ENCODE data around the gene ZBTB16. TPM values are rescaled to one million over a fixed set of nuclear protein-coding genes. Genes with fewer than 3 reads are reported as not detected.

ZBTB16 gene
- polyA plus RNA-seq, 1 donor = 0.93 TPM

DNA sequence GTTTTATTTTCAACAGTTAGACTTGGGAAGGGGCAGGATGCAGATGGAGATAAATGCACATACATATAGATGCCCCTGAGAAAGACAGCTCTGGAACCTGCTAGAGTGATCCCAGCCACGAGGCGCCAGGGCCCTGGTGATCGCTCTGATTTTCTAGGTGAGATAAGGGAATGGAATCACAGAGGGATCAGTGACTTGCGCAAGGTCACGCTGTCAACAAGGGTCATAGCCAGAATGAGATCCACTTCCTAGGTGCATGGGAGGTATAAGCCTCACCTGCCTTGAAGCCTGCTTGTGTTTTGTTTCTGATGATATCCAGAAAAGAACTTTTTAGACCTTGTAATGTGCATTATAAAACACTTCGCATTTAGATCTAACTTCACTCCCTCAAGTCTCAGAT, 47.5 kb downstream of the ZBTB16 start:
- DNase-seq = no peak

DNA sequence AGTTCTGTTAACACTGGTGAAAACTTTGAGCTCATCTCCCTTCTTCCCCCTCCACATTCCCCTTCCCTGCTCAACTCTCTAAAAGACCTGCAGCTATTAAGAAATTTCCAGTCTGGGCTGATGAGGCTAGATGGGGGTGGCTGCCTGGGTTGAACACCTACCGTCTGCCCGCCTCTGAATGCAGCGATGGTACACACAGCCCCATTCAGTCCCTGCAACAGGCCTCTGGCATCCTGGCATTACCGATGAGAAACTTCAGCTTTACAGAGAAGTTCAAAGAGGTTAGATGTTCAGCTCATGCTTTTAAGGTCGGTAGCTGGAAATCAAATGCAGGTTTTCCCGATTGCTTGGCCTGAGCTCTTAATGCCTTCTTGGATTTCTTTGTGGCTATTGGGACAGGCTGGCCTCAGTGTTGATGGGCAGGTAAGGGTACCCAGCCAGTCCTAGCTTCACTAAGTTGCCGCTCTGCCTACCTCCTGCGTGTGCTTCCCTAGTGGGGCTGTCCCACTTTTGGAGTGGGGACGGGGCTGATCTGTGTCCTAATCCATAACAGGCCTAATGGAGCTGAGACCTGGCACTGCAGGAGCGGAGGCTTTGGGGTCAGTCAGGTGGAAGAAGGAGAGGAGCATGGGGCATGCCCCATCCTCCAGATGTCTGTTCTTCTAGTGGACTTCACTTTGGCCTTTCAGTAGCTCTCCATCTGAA, 49.1 kb downstream of the ZBTB16 start:
- DNase-seq = no peak

GRCh38 chr11:114109206-114110090, 49.9 kb downstream of the ZBTB16 start:
- no peak for DNase-seq

- DNase-seq = no peak
These were observed 50.6 kb downstream of the ZBTB16 start for GRCh38 chr11:114110123-114110522.

GRCh38 chr11:114110952-114111947, 51.7 kb downstream of the ZBTB16 start:
- no peak for DNase-seq

GRCh38 chr11:114115451-114115928, 56.0 kb downstream of the ZBTB16 start:
- no peak for DNase-seq

- DNase-seq = no peak
These were observed 56.8 kb downstream of the ZBTB16 start for GRCh38 chr11:114116357-114116756.

GRCh38 chr11:114116800-114117199, 57.3 kb downstream of the ZBTB16 start:
- no peak for DNase-seq

GRCh38 chr11:114120606-114121005, 61.1 kb downstream of the ZBTB16 start:
- DNase-seq = no peak

DNA sequence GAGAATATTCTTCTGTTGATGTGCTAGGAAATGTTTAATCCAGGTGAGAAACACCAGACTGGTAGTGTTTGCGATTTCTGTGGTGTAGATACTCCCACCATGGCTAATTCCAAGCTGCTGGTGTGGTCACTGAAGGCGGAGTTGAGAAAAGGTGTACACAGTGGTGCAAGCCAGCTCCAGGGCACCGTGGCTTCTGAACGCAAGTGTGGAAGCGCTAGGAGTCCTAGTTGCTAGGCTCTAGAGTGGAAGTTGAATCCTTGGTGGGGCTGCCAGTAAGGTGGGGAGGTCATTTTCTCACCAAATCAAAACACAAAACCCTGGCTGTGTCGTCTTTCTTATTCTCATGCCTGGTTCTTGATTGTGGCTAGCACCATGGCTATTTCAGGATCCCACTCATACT, 61.6 kb downstream of the ZBTB16 start:
- DNase-seq = no peak

DNA sequence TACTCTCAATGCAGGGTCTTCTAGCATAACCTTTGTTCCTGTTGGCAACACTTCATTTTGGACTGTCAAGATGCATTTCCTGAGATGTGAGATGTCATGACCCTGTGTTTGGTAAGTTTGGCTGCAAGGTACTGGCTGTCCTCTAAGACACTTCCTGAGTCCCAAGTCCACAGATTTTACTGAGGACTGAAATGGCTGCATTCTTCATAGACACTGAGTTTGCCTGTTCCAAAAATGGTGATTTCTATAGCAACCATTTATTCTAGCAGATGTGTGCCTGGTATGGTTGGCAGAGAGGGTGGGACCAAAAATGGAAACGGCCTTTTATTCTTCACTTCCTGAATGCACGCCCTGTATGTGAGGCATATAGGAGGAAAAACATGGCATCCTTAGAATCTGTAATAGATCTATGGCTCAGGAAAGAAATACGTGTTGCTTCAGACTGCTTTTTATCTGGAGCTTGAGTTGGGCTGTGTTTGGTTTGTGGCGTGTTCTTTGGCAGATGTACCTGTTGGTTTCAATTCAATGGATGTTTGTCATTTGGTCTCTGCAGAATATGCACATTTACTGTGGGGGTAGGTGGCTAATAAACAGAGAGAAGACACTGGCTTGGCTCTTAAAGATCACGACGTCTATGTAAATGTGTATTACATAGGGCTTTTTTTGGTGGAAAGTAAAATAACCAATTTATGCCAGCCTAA, 62.4 kb downstream of the ZBTB16 start:
- DNase-seq = no peak

- no peak for DNase-seq
These were observed 63.2 kb downstream of the ZBTB16 start for GRCh38 chr11:114122686-114123085.

DNA sequence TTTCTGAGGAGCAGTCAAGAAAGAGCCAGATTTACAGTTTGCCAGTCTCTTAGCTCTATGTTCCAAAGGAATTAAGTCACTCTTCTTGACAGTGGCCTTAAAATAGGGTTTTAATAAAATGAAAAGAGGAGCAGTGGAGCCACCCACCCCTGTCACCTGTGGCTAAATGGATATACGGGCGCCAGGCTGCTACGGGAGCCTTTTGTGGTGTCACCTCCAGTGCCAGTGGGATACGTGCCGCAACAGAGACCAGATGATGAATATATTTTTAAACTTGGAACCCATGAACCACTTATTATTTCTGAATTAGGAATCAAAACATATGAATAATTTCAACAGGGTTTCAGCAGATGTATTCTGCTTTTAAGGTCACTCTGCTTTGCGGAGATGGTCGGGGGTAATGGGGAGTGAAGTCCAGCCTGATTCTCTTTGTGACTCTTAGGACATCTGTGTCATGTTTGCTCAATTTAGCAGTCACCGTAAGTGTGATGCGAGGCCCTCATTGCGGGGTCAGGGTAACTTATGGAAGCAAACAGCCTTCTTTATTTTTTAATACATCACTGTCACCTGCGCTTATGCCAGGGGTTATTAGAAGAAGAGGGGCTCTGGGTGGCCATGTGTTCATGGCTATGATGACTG, 64.3 kb downstream of the ZBTB16 start:
- DNase-seq = no peak

DNA sequence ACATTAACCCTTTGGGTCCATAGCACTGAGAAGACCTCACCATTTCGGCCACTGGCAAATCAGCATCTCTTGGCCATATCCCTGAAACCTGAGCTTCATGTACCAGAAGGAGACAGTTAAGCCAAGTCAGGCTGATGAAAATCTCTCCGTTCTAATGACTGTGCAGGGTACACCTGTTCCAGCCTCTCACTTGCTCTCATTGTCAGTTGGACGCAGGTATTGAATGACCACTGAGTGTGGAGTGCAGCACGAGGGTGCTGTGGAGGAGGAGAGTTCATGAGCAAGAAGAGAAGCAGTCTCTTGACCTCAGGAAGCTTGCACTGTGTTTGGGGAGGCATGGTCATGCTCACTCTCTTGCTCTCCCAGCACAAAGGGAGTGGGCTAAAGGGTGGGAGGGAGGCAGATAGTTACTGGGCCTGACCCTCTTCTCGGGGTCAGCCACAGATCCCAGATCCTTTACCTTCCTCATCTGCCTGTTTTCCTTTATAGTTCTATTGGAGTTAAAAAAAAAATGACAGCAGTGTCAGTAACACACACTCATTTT, 65.2 kb downstream of the ZBTB16 start:
- no peak for DNase-seq

GRCh38 chr11:114125531-114125930, 66.0 kb downstream of the ZBTB16 start:
- no peak for DNase-seq

DNA sequence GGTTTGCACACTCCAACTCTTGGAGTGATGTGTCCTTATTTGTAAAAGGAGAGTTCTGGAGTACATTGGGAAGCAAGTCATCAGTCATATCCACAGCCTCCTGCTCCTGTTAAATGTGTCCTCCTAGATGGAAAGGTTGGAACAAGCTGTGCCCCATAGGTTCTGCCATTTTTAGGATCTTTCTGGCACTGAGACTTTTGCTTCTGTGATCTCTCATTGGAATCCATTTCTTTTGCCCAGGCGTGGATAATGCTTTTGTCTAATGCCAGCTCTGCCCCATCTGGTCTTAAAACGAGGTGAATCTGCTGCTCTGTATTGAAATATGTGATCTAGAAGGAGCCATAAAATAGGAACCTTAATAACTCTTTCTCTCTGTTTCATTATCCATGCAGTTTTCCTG, 66.4 kb downstream of the ZBTB16 start:
- DNase-seq = no peak

DNA sequence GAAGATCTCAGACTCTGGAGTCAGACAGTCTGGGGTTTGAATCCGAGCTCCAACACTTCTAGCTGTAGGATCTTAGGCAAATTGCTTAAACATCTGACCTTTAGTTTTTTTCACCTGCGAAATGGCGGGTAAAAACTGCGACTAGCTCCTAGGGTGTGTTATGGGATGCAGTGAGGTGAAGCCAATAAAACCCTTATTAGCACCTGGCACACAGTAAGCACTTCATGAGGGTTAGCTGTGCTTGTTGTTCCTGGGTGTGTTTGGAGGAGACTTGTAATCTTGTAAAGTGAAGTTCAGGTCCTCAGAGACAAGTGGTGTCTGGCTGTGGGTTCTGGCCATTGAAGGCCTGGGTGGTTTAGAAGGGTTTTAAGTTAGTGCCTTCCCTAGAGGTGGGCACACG, 68.9 kb downstream of the ZBTB16 start:
- DNase-seq = no peak

- no peak for DNase-seq
These were observed 69.6 kb downstream of the ZBTB16 start for GRCh38 chr11:114129142-114129541.

DNA sequence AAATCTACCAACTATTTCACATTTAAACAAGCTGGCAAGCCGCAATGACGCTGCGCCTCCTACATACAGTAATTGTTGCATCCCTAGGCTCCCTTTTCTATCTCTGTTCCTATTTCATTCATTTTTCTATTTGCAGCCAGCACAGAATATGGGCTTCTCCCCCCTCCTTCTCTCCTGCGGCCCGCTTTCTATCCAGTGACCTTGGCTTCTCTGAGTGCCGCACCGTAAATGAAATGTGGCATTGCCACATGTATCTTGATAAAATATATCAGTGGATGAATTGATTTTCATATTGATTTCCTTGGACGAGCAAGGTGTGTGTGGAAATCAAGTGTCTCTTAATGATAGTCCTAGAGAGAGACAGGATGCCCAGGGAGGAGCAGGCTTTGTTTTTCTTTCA, 70.2 kb downstream of the ZBTB16 start:
- no peak for DNase-seq

- no peak for DNase-seq
These were observed 70.6 kb downstream of the ZBTB16 start for GRCh38 chr11:114130115-114130576.
